ENCODE results near the gene C1orf56. TPM values are rescaled to one million over a fixed set of nuclear protein-coding genes. Genes with fewer than 3 reads are reported as not detected.

The C1orf56 gene
- total and polyA plus RNA-seq, 8 donors, result 3.9 to 11.2 (median 8.8) TPM

DNA sequence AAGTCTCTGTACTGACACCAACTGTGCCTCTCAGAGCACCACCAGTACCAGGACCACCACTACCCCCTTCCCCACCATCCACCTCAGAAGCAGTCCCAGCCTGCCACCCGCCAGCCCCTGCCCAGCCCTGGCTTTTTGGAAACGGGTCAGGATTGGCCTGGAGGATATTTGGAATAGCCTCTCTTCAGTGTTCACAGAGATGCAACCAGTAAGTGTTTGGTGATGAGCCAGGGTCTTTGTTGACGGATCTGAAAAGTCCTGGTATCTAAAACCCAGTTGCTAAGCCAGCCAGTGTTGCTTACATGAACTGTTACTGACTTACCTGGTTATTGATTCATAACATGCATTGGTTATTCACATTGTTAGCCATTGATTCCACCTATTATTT is 1.1 kb downstream of the C1orf56 start:
- DNase-seq, result no peak
- Histone ChIP-seq H3K9me3 (no peaks in the 10 kb centered on the region), H3K27ac (peak overlapping the region; percentile 78 to 83), H3K36me3 (peaks cover 4 to 35% of the 10 kb centered on the region in 2 donors), H3K4me1 (peaks cover 6 to 28% of the 10 kb centered on the region in 2 donors), H3K27me3 (no peaks in the 10 kb centered on the region), H3K4me3 (peak overlapping the region; percentile 66 to 79)
- intact Hi-C loops (cut with DNase I), result no loop called here
- TF ChIP-seq, protein P1, sequence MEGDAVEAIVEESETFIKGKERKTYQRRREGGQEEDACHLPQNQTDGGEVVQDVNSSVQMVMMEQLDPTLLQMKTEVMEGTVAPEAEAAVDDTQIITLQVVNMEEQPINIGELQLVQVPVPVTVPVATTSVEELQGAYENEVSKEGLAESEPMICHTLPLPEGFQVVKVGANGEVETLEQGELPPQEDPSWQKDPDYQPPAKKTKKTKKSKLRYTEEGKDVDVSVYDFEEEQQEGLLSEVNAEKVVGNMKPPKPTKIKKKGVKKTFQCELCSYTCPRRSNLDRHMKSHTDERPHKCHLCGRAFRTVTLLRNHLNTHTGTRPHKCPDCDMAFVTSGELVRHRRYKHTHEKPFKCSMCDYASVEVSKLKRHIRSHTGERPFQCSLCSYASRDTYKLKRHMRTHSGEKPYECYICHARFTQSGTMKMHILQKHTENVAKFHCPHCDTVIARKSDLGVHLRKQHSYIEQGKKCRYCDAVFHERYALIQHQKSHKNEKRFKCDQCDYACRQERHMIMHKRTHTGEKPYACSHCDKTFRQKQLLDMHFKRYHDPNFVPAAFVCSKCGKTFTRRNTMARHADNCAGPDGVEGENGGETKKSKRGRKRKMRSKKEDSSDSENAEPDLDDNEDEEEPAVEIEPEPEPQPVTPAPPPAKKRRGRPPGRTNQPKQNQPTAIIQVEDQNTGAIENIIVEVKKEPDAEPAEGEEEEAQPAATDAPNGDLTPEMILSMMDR (IDR thresholded peaks at IDR 0.05), result peak; percentile 8 to 47
- no peak for ATAC-seq

DNA sequence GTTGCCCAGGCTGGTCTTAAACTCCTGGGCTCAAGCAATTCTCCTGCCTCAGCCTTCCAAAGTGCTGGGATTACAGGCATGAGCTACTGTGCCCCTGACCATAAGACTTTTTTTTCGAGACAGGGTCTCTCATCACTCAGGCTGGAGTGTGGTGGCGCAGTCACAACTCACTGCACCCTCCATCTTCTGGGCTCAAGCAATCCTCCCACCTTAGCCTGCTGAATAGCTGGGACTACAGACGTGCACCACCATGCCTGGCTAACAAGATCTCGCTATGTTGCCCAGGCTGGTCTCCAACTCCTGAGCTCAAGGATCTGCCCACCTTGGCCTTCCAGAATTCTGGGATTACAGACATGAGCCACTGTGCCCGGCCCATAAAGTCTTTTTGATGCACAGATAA is 1.9 kb downstream of the C1orf56 start:
- peaks cover 6 to 28% of the 10 kb centered on the region in 2 donors for H3K4me1 ChIP-seq
- DNase-seq, result no peak
- H3K27me3 ChIP-seq, result no peaks in the 10 kb centered on the region
- H3K36me3 ChIP-seq, result peaks cover 11 to 43% of the 10 kb centered on the region in 2 donors
- no peaks in the 10 kb centered on the region for H3K9me3 ChIP-seq
- intact Hi-C loops (cut with DNase I), result no loop called here
- ATAC-seq, result no peak
- H3K27ac ChIP-seq, result no peak overlapping the region
- no peak overlapping the region for H3K4me3 ChIP-seq
- TF ChIP-seq, protein P1 (IDR thresholded peaks at IDR 0.05), result no peak

DNA sequence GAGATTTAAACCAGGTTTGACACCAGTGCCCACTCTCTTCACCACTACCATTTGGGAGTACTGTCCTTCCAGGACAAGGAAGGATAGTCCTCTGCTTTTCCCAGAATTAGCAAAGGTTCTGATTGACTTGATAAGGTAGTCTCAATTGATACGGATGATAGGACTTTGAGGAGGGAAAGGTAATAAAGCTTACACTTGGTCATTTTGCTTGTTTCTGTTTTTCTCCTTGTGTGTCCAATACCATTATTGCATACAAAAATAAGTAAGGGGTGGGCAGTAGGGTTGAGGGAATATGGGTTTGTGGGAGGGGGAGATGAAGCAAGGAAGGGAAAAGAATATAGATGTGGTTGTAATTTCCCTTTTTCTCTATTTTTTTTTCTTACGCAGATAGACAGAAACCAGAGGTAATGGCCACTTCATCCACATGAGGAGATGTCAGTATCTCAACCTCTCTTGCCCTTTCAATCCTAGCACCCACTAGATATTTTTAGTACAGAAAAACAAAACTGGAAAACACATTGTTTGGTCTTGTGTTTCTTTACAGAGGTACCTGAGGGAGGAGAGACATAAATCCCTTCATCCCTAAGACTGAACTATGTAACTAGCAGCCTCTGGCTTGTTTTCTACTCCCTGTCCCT is 2.6 kb downstream of the C1orf56 start:
- Histone ChIP-seq H3K27me3 (no peaks in the 10 kb centered on the region), H3K4me1 (peaks cover 6 to 31% of the 10 kb centered on the region in 2 donors), H3K9me3 (no peaks in the 10 kb centered on the region), H3K27ac (no peak overlapping the region), H3K4me3 (no peak overlapping the region), H3K36me3 (peaks cover 12 to 50% of the 10 kb centered on the region in 2 donors)
- intact Hi-C loops (cut with DNase I), result no loop called here
- DNase-seq (no peak), ATAC-seq (no peak)
- TF ChIP-seq, protein P1 (IDR thresholded peaks at IDR 0.05), result no peak

DNA sequence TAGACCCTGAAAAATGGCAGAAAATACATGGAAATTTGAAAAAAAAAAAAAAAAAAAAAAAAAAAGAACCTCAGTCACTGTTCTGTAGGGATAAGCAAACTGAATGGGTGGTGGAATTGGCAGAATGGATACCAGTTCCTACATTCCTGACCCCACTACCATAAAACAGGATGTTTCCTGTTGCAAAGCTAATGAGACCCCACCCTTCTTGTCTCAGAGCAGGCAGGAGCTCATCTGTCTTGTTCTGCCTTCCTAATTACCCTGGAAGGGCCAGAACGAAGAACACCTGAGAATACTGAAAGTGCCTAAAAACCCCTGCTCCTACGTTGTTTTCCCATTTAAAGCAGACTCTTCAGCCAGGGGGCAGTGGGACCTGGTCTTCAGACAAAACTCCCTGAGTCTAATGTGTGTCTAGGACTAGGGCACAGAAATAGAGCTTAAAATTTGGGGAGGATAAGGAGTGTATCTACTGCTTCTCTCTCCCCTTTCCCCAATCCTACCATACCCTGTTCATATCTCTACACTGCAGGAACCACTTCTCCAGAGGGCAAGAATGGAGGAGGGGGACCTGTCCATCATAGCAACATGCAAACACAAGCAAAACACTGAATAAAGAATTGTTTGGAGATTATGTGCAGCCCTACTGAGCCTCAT is 3.9 kb downstream of the C1orf56 start:
- H3K36me3 ChIP-seq, result peaks cover 12 to 64% of the 10 kb centered on the region in 2 donors
- no peak overlapping the region for H3K4me3 ChIP-seq
- peaks cover 14 to 44% of the 10 kb centered on the region in 2 donors for H3K4me1 ChIP-seq
- intact Hi-C loops (cut with DNase I), result no loop called here
- H3K27me3 ChIP-seq, result no peaks in the 10 kb centered on the region
- ATAC-seq (no peak), DNase-seq (no peak)
- TF ChIP-seq, protein P1 (IDR thresholded peaks at IDR 0.05), result no peak
- H3K27ac ChIP-seq, result no peak overlapping the region
- H3K9me3 ChIP-seq, result no peaks in the 10 kb centered on the region

DNA sequence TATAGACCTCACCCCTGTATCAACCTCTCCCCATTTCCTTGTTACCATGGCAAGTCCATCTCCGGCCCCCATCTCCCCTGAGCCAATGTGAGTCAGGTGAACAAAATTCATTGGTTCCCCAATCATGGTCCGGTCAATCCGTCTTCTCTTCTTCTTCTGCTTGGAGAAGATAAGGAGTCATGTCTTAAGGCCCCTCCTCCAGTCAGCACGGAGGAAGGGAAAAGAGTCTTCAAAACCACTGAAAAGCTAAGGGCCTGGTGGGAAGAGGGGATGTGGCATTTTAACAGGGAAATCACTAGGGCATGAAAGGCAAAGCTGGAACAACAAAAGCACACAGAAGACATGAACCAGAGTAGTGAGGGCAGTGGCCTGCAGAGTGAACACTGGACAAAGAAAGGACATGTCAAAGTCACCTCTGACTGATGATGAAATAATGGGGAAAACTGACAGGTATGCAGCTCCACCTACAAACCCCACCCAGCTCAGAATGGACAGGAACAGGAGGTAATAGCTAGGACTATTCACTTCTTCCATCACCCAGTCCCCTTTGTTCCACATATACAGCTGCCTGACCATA is 7.5 kb downstream of the C1orf56 start:
- no peaks in the 10 kb centered on the region for H3K27me3 ChIP-seq
- peaks cover 18 to 45% of the 10 kb centered on the region in 2 donors for H3K4me1 ChIP-seq
- H3K36me3 ChIP-seq, result peaks cover 12 to 65% of the 10 kb centered on the region in 2 donors
- no peak for DNase-seq
- no peak overlapping the region for H3K4me3 ChIP-seq
- H3K27ac ChIP-seq, result peak overlapping the region in 1 of 2 donors; percentile 89
- TF ChIP-seq, protein P1 (IDR thresholded peaks at IDR 0.05), result no peak
- H3K9me3 ChIP-seq, result no peaks in the 10 kb centered on the region
- no peak for ATAC-seq
- intact Hi-C loops (cut with DNase I), result no loop called here

Measured in left lung (tissue), 10 donors.